Erythroblast (primary cell): ENCODE measurements around the gene PTPN13.

Experiments
- GATA1 ChIP-seq: IDR thresholded peaks from 2 replicates; pipeline ENCODE4 v1.6.1; 2011; ENCODE audit warnings: low read depth, mild to moderate bottlenecking, control low read depth, low read length, moderate library complexity
- POLR2A ChIP-seq: IDR thresholded peaks from 2 replicates; pipeline ENCODE4 v1.6.1; 2011; ENCODE audit warnings: mild to moderate bottlenecking, low read length

- TF ChIP-seq POLR2A = no peak
- TF ChIP-seq GATA1 = no peak
These were observed 180.9 kb downstream of the PTPN13 start for GRCh38 chr4:86775061-86775460.
